NOMO-1 treated with DMSO at 0.1 percent for 48 hours (cell line): ENCODE data around the gene COL5A1.
"Not testable (repeated sequence)": the region's sequence is repeated elsewhere in the genome, so short reads cannot be mapped to it uniquely, and the experiment has no call there.

ENCODE experiments used
- DNase-seq: peaks from one replicate; lab custom pipeline; 2025; ENCODE audit not compliant: unreplicated experiment; lab: John Stamatoyannopoulos, UW

The COL5A1 gene

GRCh38 chr9:134676361-134676760 is 34.8 kb downstream of the COL5A1 start:
- no peak for DNase-seq

GRCh38 chr9:134676886-134677285 is 35.3 kb downstream of the COL5A1 start:
- DNase-seq = no peak

GRCh38 chr9:134677743-134678142 is 36.1 kb downstream of the COL5A1 start:
- DNase-seq = no peak

- DNase-seq = no peak
Observed at GRCh38 chr9:134678206-134678605, 36.6 kb downstream of the COL5A1 start.

- no peak for DNase-seq
Observed at GRCh38 chr9:134678666-134679443, 37.3 kb downstream of the COL5A1 start.

GRCh38 chr9:134679616-134680392 is 38.2 kb downstream of the COL5A1 start:
- DNase-seq = no peak

GRCh38 chr9:134680393-134681060 is 38.9 kb downstream of the COL5A1 start:
- DNase-seq = no peak

- DNase-seq = no peak
Observed at GRCh38 chr9:134681061-134681661, 39.6 kb downstream of the COL5A1 start.

GRCh38 chr9:134682026-134682425 is 40.4 kb downstream of the COL5A1 start:
- no peak for DNase-seq

- no peak for DNase-seq
Observed at GRCh38 chr9:134682651-134683364, 41.2 kb downstream of the COL5A1 start.

GRCh38 chr9:134683714-134684374 is 42.2 kb downstream of the COL5A1 start:
- no peak for DNase-seq

GRCh38 chr9:134684375-134684723 is 42.7 kb downstream of the COL5A1 start:
- DNase-seq = no peak

GRCh38 chr9:134684941-134685340 is 43.3 kb downstream of the COL5A1 start:
- DNase-seq = not testable (repeated sequence)

GRCh38 chr9:134685784-134686183 is 44.2 kb downstream of the COL5A1 start:
- no peak for DNase-seq

- no peak for DNase-seq
Observed at GRCh38 chr9:134686896-134687295, 45.3 kb downstream of the COL5A1 start.

GRCh38 chr9:134687556-134687955 is 46.0 kb downstream of the COL5A1 start:
- DNase-seq = no peak

- no peak for DNase-seq
Observed at GRCh38 chr9:134688231-134688630, 46.6 kb downstream of the COL5A1 start.

- DNase-seq = no peak
Observed at GRCh38 chr9:134688661-134689320, 47.2 kb downstream of the COL5A1 start.

- DNase-seq = peak; percentile 26
Observed at GRCh38 chr9:134689321-134690181, 47.9 kb downstream of the COL5A1 start.
